AG04449 (cell line): ENCODE measurements around the gene IGSF3.

Experiments
- CTCF ChIA-PET: fragments of 350-600 bp; formaldehyde crosslinking; extraction: SDS; loops from one replicate; lab custom pipeline; 2021; ENCODE audit warnings: antibody characterized with exemption; lab: Yijun Ruan, JAX
- POLR2A ChIA-PET: fragments of 400-600, 350-600 bp; formaldehyde crosslinking; extraction: SDS; loops from one replicate; lab custom pipeline; 2020; ENCODE audit warnings: antibody characterized with exemption, inconsistent platforms; lab: Yijun Ruan, JAX
- DNase-seq: peaks from one replicate; pipeline ENCODE4 v3.0.0-alpha.2; 2010; ENCODE audit warnings: low read depth, low spot score
- H3K4me3 ChIP-seq: 2 replicates; pipeline ENCODE4 v1.5.1; 2011; ENCODE audit warnings: low read depth, mild to moderate bottlenecking, control low read depth, low read length
- TF ChIP-seq, protein P1 (sequence below): IDR thresholded peaks from one replicate; pipeline ENCODE4 v1.5.1; 2011; ENCODE audit warnings: mild to moderate bottlenecking, moderate library complexity, low read length, control low read depth, inconsistent platforms; ENCODE audit not compliant: insufficient read depth; ENCODE audit errors: missing control alignments

Gene IGSF3

GRCh38 chr1:116558140-116558549 lies 109.4 kb downstream of the IGSF3 start:
- CTCF ChIA-PET = interaction anchor here (1.6 kb wide), 1 partner anchor 16 kb away, joined by 4 read pairs; no protein-coding TSS in a partner anchor
- TF ChIP-seq, protein P1, sequence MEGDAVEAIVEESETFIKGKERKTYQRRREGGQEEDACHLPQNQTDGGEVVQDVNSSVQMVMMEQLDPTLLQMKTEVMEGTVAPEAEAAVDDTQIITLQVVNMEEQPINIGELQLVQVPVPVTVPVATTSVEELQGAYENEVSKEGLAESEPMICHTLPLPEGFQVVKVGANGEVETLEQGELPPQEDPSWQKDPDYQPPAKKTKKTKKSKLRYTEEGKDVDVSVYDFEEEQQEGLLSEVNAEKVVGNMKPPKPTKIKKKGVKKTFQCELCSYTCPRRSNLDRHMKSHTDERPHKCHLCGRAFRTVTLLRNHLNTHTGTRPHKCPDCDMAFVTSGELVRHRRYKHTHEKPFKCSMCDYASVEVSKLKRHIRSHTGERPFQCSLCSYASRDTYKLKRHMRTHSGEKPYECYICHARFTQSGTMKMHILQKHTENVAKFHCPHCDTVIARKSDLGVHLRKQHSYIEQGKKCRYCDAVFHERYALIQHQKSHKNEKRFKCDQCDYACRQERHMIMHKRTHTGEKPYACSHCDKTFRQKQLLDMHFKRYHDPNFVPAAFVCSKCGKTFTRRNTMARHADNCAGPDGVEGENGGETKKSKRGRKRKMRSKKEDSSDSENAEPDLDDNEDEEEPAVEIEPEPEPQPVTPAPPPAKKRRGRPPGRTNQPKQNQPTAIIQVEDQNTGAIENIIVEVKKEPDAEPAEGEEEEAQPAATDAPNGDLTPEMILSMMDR = no peak
- no peak overlapping the region for H3K4me3 ChIP-seq
- DNase-seq = no peak
- POLR2A ChIA-PET = no interaction called here

- TF ChIP-seq, protein P1 = no peak
- H3K4me3 ChIP-seq = no peak overlapping the region
- no peak for DNase-seq
- ChIA-PET POLR2A (no interaction called here), CTCF (interaction anchor here (1.6 kb wide), 2 partner anchors 12 to 17 kb away, joined by 4 to 5 read pairs; no protein-coding TSS in a partner anchor)
These were observed 110.1 kb downstream of the IGSF3 start for GRCh38 chr1:116557323-116557878.

- no peak for DNase-seq
- no peak overlapping the region for H3K4me3 ChIP-seq
- CTCF ChIA-PET = interaction anchor here (1.6 kb wide), 2 partner anchors 13 to 18 kb away, joined by 4 to 5 read pairs; no protein-coding TSS in a partner anchor
- TF ChIP-seq, protein P1 = no peak
- POLR2A ChIA-PET = no interaction called here
These were observed 111.1 kb downstream of the IGSF3 start for GRCh38 chr1:116556289-116557006.

- POLR2A ChIA-PET = no interaction called here
- CTCF ChIA-PET = no interaction called here
- no peak overlapping the region for H3K4me3 ChIP-seq
- no peak for DNase-seq
- TF ChIP-seq, protein P1 = no peak
These were observed 112.6 kb downstream of the IGSF3 start for GRCh38 chr1:116554924-116555323.

GRCh38 chr1:116553386-116554115 lies 114.0 kb downstream of the IGSF3 start:
- ChIA-PET CTCF (no interaction called here), POLR2A (no interaction called here)
- TF ChIP-seq, protein P1 = no peak
- DNase-seq = no peak
- no peak overlapping the region for H3K4me3 ChIP-seq

DNA sequence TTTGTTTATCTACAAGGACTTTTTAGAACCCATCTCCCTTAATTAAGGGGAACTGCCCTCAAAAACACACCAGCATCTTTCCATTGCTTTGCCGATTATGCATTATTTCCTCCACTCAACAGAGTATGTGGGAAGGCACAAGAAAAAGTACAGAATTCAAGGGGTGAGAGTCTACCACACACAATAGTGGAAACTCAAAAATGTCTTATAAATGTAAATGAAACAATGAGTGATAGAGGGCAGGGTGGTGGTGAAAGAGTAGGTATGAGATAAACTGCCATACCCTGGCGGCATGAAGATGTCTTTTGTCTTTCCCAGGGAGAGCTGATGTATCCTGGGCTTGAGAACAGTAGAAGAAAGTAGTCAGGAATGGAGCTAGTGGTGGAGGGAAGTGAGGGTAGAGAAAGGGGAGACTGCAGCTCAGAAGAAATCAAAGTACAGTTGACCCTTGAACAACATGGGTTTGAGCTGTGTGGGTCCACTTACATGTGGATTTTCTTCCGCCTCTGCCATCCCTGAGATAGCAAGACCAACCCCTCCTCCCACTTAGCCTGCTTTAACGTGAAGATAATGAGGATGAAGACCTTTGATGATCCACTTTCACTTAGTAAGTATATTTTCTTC lies 121.1 kb downstream of the IGSF3 start:
- TF ChIP-seq, protein P1 = no peak
- H3K4me3 ChIP-seq = no peak overlapping the region
- CTCF ChIA-PET = no interaction called here
- POLR2A ChIA-PET = no interaction called here
- no peak for DNase-seq
